Hair follicle dermal papilla cell (primary cell): ENCODE measurements around the gene ESYT1. TPM values are rescaled to one million over a fixed set of nuclear protein-coding genes. Genes with fewer than 3 reads are reported as not detected.

Experiments
- total RNA-seq: library from RNA; depleted of rRNA; stranded (reverse); fragments of >200 nt; gene quantifications from 2 replicates; pipeline ENCODE4 v1.2.3, GENCODE V29; 2012

Gene ESYT1
- 251 and 267 TPM in 2 replicates for total RNA-seq

GRCh38 chr12:56127888-56128669 is at the start of gene ESYT1:
Gene ESYT1, plus strand, starts transcription at chr12:56128267. Its CDS starts 53 bp downstream, at chr12:56128320.

GRCh38 chr12:56079723-56080555 is 48.1 kb upstream of the ESYT1 start, which contains the start of gene ERBB3:
Gene ERBB3, plus strand, starts transcription at chr12:56080165. Its CDS starts 136 bp downstream, at chr12:56080301.

GRCh38 chr12:56104109-56104814 is 23.8 kb upstream of the ESYT1 start, which contains the start of gene PA2G4:
Gene PA2G4, plus strand, starts transcription at chr12:56104559. Its CDS starts 179 bp downstream, at chr12:56104738.

GRCh38 chr12:56116267-56117081 is 11.6 kb upstream of the ESYT1 start, which contains the start of gene RPL41:
Gene RPL41, plus strand, starts transcription at chr12:56116633.

GRCh38 chr12:56117778-56118687 is 10.0 kb upstream of the ESYT1 start, which contains the start of gene ZC3H10:
Gene ZC3H10, plus strand, starts transcription at chr12:56118266. Its CDS starts 2,297 bp downstream, at chr12:56120563.

GRCh38 chr12:56152132-56152755 is 24.2 kb downstream of the ESYT1 start, which contains the start of gene MYL6B:
Gene MYL6B, plus strand, starts transcription at chr12:56152587. Its CDS starts 1,332 bp downstream, at chr12:56153919.

GRCh38 chr12:56158029-56158925 is 30.2 kb downstream of the ESYT1 start, which contains the start of gene MYL6:
Gene MYL6, plus strand, starts transcription at chr12:56158359. Its CDS starts 43 bp downstream, at chr12:56158402.

GRCh38 chr12:56189099-56189917 is 61.2 kb downstream of the ESYT1 start, which contains the start of gene SMARCC2:
Gene SMARCC2, minus strand, starts transcription at chr12:56189483. Its CDS starts 22 bp downstream, at chr12:56189461.

Other genes starting within 250 kb of the ESYT1 start
- 25.2 and 29.8 TPM in 2 replicates for gene PYM1, start 200.4 kb upstream of the ESYT1 start, total RNA-seq
- 51.0 and 60.5 TPM in 2 replicates for gene DGKA, start 197.1 kb upstream of the ESYT1 start, total RNA-seq
- 1.1 and 2.9 TPM in 2 replicates for gene PMEL, start 162.2 kb upstream of the ESYT1 start, total RNA-seq
- 14.1 and 17.7 TPM in 2 replicates for gene CDK2, start 161.4 kb upstream of the ESYT1 start, total RNA-seq
- gene RAB5B, start 154.2 kb upstream of the ESYT1 start, total RNA-seq, result 92.8 and 93.1 TPM in 2 replicates
- gene SUOX, start 131.0 kb upstream of the ESYT1 start, total RNA-seq, result 13.1 and 13.3 TPM in 2 replicates
- gene IKZF4, start 107.2 kb upstream of the ESYT1 start, total RNA-seq, result 2.4 and 2.8 TPM in 2 replicates
- gene RPS26, start 86.3 kb upstream of the ESYT1 start, total RNA-seq, result 192 and 318 TPM in 2 replicates
- gene ERBB3, start 48.1 kb upstream of the ESYT1 start, total RNA-seq, result 0.73 and 2.3 TPM in 2 replicates
- 83.1 and 84.2 TPM in 2 replicates for gene PA2G4, start 23.7 kb upstream of the ESYT1 start, total RNA-seq
- 811 and 982 TPM in 2 replicates for gene RPL41, start 11.6 kb upstream of the ESYT1 start, total RNA-seq
- gene ZC3H10, start 10.0 kb upstream of the ESYT1 start, total RNA-seq, result 7.7 and 9.9 TPM in 2 replicates
- 53.9 and 65.1 TPM in 2 replicates for gene MYL6B, start 24.3 kb downstream of the ESYT1 start, total RNA-seq
- gene MYL6, start 30.1 kb downstream of the ESYT1 start, total RNA-seq, result 831 and 1,406 TPM in 2 replicates
- gene SMARCC2, start 61.2 kb downstream of the ESYT1 start, total RNA-seq, result 75.8 and 76.9 TPM in 2 replicates
- gene RNF41, start 93.7 kb downstream of the ESYT1 start, total RNA-seq, result 145 and 163 TPM in 2 replicates
- 21.6 and 24.0 TPM in 2 replicates for gene NABP2, start 96.1 kb downstream of the ESYT1 start, total RNA-seq
- not detected in 2 replicates for gene SLC39A5, start 101.8 kb downstream of the ESYT1 start, total RNA-seq
- gene ANKRD52, start 130.1 kb downstream of the ESYT1 start, total RNA-seq, result 19.1 and 22.3 TPM in 2 replicates
- 12.4 and 15.6 TPM in 2 replicates for gene COQ10A, start 138.7 kb downstream of the ESYT1 start, total RNA-seq
- 91.3 and 105 TPM in 2 replicates for gene CS, start 172.1 kb downstream of the ESYT1 start, total RNA-seq
- 57.2 and 59.7 TPM in 2 replicates for gene CNPY2, start 187.7 kb downstream of the ESYT1 start, total RNA-seq
- gene PAN2, start 205.7 kb downstream of the ESYT1 start, total RNA-seq, result 19.2 and 34.2 TPM in 2 replicates
- not detected in 2 replicates for gene IL23A, start 210.6 kb downstream of the ESYT1 start, total RNA-seq
- 671 and 690 TPM in 2 replicates for gene STAT2, start 231.8 kb downstream of the ESYT1 start, total RNA-seq
- gene APOF, start 234.6 kb downstream of the ESYT1 start, total RNA-seq, result not detected in 2 replicates